GM10248 (cell line): ENCODE measurements around the gene RPL26.

Source experiments
- CTCF ChIA-PET: fragments of 300-600 bp; sonication (Branson Sonifier 250); formaldehyde crosslinking; extraction: SDS; loops from one replicate; lab custom pipeline; 2021; ENCODE audit warnings: antibody characterized with exemption; lab: Yijun Ruan, JAX
- POLR2A ChIA-PET: fragments of 350-650 bp; sonication (Branson Sonifier 250); formaldehyde crosslinking; extraction: SDS; loops from one replicate; lab custom pipeline; 2020; ENCODE audit warnings: antibody characterized with exemption; lab: Yijun Ruan, JAX
- DNase-seq: peaks from one replicate; pipeline ENCODE4 v3.0.0; 2012; ENCODE audit errors: extremely low spot score
- TF ChIP-seq, protein P1 (sequence below): IDR thresholded peaks from 2 replicates; pipeline ENCODE4 v1.5.1; 2012; ENCODE audit warnings: mild to moderate bottlenecking, low read depth; ENCODE audit errors: extremely low read depth, missing control alignments, control extremely low read depth

RPL26 gene

DNA sequence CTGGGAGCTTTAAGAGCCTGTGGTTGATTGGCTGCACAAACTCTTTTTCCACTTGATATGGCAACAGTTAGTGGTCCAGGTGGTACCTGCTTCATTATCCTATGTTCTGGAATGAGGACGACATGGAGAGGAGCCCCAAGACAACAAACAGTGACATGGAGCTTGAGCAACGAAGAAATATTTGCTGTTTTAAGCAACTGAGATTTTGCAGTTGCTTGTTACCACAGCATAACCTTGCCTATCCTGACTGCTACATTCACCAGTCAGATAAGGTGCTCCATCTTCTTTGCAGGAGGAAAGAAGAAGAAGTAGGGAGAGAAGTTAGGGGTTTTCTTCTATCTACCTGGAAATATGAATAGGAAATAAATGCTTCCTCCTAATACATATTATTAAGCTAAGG, 50.9 kb downstream of the RPL26 start:
- CTCF ChIA-PET = interaction anchor here (1.2 to 1.3 kb wide), 2 partner anchors 258 to 272 kb away, joined by 3 read pairs; no protein-coding TSS in a partner anchor
- TF ChIP-seq, protein P1, sequence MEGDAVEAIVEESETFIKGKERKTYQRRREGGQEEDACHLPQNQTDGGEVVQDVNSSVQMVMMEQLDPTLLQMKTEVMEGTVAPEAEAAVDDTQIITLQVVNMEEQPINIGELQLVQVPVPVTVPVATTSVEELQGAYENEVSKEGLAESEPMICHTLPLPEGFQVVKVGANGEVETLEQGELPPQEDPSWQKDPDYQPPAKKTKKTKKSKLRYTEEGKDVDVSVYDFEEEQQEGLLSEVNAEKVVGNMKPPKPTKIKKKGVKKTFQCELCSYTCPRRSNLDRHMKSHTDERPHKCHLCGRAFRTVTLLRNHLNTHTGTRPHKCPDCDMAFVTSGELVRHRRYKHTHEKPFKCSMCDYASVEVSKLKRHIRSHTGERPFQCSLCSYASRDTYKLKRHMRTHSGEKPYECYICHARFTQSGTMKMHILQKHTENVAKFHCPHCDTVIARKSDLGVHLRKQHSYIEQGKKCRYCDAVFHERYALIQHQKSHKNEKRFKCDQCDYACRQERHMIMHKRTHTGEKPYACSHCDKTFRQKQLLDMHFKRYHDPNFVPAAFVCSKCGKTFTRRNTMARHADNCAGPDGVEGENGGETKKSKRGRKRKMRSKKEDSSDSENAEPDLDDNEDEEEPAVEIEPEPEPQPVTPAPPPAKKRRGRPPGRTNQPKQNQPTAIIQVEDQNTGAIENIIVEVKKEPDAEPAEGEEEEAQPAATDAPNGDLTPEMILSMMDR = no peak

More for the DNA sequence above, 50.9 kb downstream of the RPL26 start:
- no peak for DNase-seq
- POLR2A ChIA-PET = no interaction called here
